Measurements from ENCODE around the gene NPC1. TPM values are rescaled to one million over a fixed set of nuclear protein-coding genes. Genes with fewer than 3 reads are reported as not detected.
A peak's percentile ranks its signal among the peaks of the same experiment; 100 is the strongest.
"Not testable (repeated sequence)": the region's sequence is repeated elsewhere in the genome, so short reads cannot be mapped to it uniquely, and the experiment has no call there.

Gene NPC1
- total RNA-seq, 2 experiments from 2014 or later = 21.6 to 29.2 TPM

GRCh38 chr18:23563377-23564043, 22.8 kb downstream of the NPC1 start:
- peak; percentile 87 for ATAC-seq
- ChIA-PET POLR2A (no interaction called here), CTCF (interaction anchor here (1.4 to 1.7 kb wide), 2 partner anchors 10 to 22 kb away, joined by 3 read pairs; no protein-coding TSS in a partner anchor)
- H3K36me3 Mint-ChIP-seq (ENCODE audit: low read depth) = peaks cover 48% of the 10 kb centered on the region
- H3K27me3 Mint-ChIP-seq = no peaks in the 10 kb centered on the region
- no peak overlapping the region for H3K27ac Mint-ChIP-seq
- intact Hi-C loops (cut with DNase I, micrococcal nuclease) = no loop called here
- no peak overlapping the region for H3K4me3 Mint-ChIP-seq
- DNase-seq = no peak
- H3K9me3 Mint-ChIP-seq (ENCODE audit: low read depth) = no peaks in the 10 kb centered on the region
- peaks cover 9% of the 10 kb centered on the region for H3K4me1 Mint-ChIP-seq

DNA sequence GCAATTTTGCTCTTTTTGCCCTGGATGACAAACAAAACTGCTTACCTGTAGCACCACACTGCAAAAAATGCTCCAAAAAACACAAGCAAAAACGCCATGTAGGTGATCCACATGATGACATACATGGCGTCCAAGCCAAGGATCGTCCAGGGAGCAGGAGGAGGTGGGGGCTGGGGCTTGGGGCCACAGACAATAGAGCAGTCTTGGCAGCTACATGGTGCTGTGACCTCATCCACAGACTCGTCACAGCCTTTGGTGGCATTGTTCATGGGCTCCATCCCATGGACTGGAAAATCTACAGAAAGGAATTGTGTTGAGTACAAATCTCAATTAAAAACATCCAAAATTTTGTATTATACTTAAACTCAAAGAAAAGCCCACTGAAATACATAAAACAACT, 26.1 kb downstream of the NPC1 start:
- CTCF ChIA-PET = no interaction called here
- no peaks in the 10 kb centered on the region for H3K9me3 Mint-ChIP-seq (ENCODE audit: low read depth)

DNA sequence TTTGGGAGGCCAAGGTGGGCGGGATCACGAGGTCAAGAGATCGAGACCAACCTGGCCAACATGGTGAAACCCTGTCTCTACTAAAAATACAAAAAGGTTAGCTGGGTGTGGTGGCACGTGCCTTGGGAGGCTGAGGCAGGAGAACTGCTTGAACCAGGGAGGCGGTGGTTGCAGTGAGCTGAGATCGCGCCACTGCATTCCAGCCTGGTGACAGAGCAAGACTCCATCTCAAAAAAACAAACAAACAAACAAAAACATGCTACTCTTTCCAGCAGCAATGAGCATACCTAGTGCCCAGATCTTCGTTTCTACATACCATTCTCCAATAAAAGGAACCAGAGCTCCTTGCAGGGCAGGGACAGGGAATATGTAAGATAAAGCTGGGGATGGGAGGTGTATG, 28.8 kb downstream of the NPC1 start:
- CTCF ChIA-PET, H3K27me3 Mint-ChIP-seq: not testable (repeated sequence)

More for the DNA sequence above, 26.1 kb downstream of the NPC1 start:
- no peak overlapping the region for H3K27ac Mint-ChIP-seq
- H3K4me1 Mint-ChIP-seq = peaks cover 9% of the 10 kb centered on the region
- H3K36me3 Mint-ChIP-seq (ENCODE audit: low read depth) = peaks cover 44% of the 10 kb centered on the region
- ATAC-seq = no peak
- intact Hi-C loops (cut with DNase I, micrococcal nuclease) = no loop called here
- H3K4me3 Mint-ChIP-seq = no peak overlapping the region
- no peaks in the 10 kb centered on the region for H3K27me3 Mint-ChIP-seq
- no peak for DNase-seq
- POLR2A ChIA-PET = no interaction called here

GRCh38 chr18:23556145-23556780, 30.0 kb downstream of the NPC1 start:
- Mint-ChIP-seq H3K27ac (no peak overlapping the region), H3K4me1 (no peaks in the 10 kb centered on the region), H3K27me3 (no peaks in the 10 kb centered on the region), H3K4me3 (no peak overlapping the region), H3K36me3 (ENCODE audit: low read depth) (peaks cover 57% of the 10 kb centered on the region), H3K9me3 (ENCODE audit: low read depth) (no peaks in the 10 kb centered on the region)
- POLR2A ChIA-PET = no interaction called here
- CTCF ChIA-PET = no interaction called here
- DNase-seq (no peak), ATAC-seq (no peak)
- intact Hi-C loops (cut with DNase I, micrococcal nuclease) = no loop called here

More for the DNA sequence above, 28.8 kb downstream of the NPC1 start:
- H3K27ac Mint-ChIP-seq; H3K9me3 Mint-ChIP-seq (ENCODE audit: low read depth); intact Hi-C loops (cut with DNase I, micrococcal nuclease); POLR2A ChIA-PET; H3K4me1 Mint-ChIP-seq; ATAC-seq; H3K4me3 Mint-ChIP-seq; DNase-seq: not testable (repeated sequence)
- peaks cover 51% of the 10 kb centered on the region for H3K36me3 Mint-ChIP-seq (ENCODE audit: low read depth)

DNA sequence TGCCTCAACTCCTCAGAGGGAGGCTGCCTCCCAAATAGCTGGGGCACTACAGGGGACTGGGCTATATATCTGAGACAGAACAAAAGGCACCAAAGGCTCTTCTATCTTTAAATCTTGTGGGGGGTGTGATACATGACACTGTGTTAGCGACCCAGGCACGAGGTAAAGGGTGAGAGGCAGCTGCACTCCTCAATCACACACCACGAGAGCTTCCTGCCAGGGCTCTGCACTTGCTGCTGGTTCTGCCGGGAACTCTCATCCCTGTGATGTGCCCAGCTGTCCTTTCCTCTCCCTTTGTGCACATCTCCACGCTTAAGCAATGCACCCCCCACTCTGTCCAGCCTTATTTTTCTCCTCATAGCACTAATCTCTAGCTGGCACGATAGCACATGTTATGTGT, 32.4 kb downstream of the NPC1 start:
- Mint-ChIP-seq H3K27me3 (no peaks in the 10 kb centered on the region), H3K9me3 (ENCODE audit: low read depth) (no peaks in the 10 kb centered on the region), H3K27ac (no peak overlapping the region), H3K4me1 (no peaks in the 10 kb centered on the region), H3K36me3 (ENCODE audit: low read depth) (peaks cover 54% of the 10 kb centered on the region), H3K4me3 (no peak overlapping the region)
- ATAC-seq = no peak
- ChIA-PET POLR2A (no interaction called here), CTCF (interaction anchor here (0.5 to 0.8 kb wide), 4 partner anchors 34 to 1178 kb away, joined by 3 read pairs; no protein-coding TSS in a partner anchor)
- DNase-seq = no peak
- intact Hi-C loops (cut with DNase I, micrococcal nuclease) = no loop called here

GRCh38 chr18:23552505-23552904, 33.8 kb downstream of the NPC1 start:
- ATAC-seq (no peak), DNase-seq (no peak)
- Mint-ChIP-seq H3K36me3 (ENCODE audit: low read depth) (peaks cover 53% of the 10 kb centered on the region), H3K27ac (no peak overlapping the region), H3K27me3 (no peaks in the 10 kb centered on the region), H3K4me1 (no peaks in the 10 kb centered on the region), H3K4me3 (no peak overlapping the region), H3K9me3 (ENCODE audit: low read depth) (no peaks in the 10 kb centered on the region)
- ChIA-PET CTCF (no interaction called here), POLR2A (no interaction called here)
- intact Hi-C loops (cut with DNase I, micrococcal nuclease) = no loop called here

DNA sequence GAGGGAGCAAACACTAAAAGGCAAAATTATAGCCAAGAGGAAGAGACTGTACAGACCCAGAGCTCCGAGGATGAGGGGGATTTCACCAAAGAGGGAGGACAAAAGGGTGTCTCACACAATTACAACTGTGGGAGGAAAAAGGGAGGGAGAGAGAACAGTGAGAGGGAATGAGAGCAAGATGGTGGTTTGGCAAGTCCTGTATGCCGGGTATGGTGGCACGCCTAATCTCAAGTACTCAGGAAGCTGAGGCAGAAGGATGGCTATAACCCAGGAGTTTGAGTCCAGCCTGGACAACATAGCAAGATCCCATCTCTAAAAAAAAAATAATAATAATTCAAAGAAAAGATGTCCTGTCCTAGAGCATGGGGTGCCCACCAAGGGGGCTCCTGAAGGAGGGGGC, 34.3 kb downstream of the NPC1 start:
- Mint-ChIP-seq H3K27me3 (no peaks in the 10 kb centered on the region), H3K4me1 (no peaks in the 10 kb centered on the region), H3K4me3 (no peak overlapping the region), H3K9me3 (ENCODE audit: low read depth) (no peaks in the 10 kb centered on the region), H3K27ac (no peak overlapping the region), H3K36me3 (ENCODE audit: low read depth) (peaks cover 54% of the 10 kb centered on the region)
- ATAC-seq (no peak), DNase-seq (no peak)
- POLR2A ChIA-PET = no interaction called here
- intact Hi-C loops (cut with DNase I, micrococcal nuclease) = no loop called here
- CTCF ChIA-PET = no interaction called here

DNA sequence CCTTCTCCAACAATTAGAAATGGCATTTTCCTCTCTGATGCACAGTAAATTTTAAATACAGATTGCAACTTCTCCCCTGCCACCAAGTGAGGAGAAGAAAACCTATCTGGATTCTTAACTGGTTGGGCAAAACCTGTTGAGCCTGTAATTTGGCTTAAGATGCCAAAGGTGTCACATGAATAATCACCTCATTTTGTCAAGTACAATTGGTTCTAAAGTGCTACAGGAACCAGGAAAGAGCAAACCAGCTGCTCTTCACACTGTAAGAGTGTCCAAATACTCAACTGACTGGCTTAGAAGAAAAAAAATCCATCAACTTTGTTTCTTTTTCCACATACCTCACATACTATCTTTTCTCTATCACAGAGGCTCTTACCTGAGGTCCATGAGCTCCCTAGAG, 35.4 kb downstream of the NPC1 start:
- Mint-ChIP-seq H3K27ac (no peak overlapping the region), H3K4me1 (peaks cover 5% of the 10 kb centered on the region), H3K9me3 (ENCODE audit: low read depth) (no peaks in the 10 kb centered on the region), H3K36me3 (ENCODE audit: low read depth) (peaks cover 54% of the 10 kb centered on the region), H3K27me3 (no peaks in the 10 kb centered on the region), H3K4me3 (no peak overlapping the region)
- ChIA-PET POLR2A (no interaction called here), CTCF (interaction anchor here (0.6 to 0.8 kb wide), 2 partner anchors 35 to 152 kb away, joined by 3 read pairs; no protein-coding TSS in a partner anchor)
- ATAC-seq (no peak), DNase-seq (no peak)
- intact Hi-C loops (cut with DNase I, micrococcal nuclease) = no loop called here

DNA sequence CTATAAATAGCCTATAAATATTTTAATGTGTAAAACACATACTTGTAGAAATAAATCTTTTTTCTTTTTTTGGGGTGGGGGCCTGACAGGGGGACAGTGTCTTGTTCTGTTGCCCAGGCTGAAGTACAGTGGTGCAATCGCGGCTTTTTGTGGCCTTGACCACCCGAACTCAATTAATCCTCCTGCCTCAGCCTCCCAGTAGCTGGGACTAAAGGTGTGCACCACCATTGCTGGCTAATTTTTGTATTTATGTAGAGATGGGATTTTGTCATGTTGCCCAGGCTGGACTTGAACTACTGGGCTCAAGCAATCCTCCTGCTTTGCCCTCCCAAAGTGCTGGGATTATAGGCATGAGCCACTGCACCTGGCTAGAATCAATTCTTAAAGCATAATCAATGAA, 37.6 kb downstream of the NPC1 start:
- H3K9me3 Mint-ChIP-seq (ENCODE audit: low read depth) = no peaks in the 10 kb centered on the region
- CTCF ChIA-PET = no interaction called here
- intact Hi-C loops (cut with DNase I, micrococcal nuclease) = no loop called here
- POLR2A ChIA-PET = no interaction called here
- DNase-seq (no peak), ATAC-seq (no peak)
- H3K36me3 Mint-ChIP-seq (ENCODE audit: low read depth) = peaks cover 50% of the 10 kb centered on the region
- peaks cover 5% of the 10 kb centered on the region for H3K4me1 Mint-ChIP-seq
- H3K4me3 Mint-ChIP-seq = no peak overlapping the region
- no peak overlapping the region for H3K27ac Mint-ChIP-seq
- H3K27me3 Mint-ChIP-seq = no peaks in the 10 kb centered on the region

DNA sequence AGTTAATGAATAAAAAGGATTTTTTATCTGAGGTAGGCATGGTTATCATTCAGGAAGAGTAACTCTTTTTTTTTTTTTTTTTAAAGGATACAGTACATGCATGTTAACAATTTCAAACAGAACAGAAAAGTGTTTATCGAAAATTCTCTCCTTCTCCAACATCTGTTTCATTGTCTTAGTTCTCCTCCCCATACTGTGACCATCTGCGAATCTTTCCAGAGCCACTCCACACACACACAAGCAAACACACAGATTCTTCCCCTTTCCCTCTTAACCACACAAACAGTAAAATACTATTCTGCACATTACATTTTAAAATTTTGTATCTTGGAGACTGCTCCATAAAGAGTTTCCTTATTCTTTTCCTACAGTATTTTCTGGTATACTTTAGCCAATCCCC, 38.0 kb downstream of the NPC1 start:
- ATAC-seq = no peak
- ChIA-PET POLR2A (interaction anchor here (0.7 kb wide), 1 partner anchor 50 kb away, joined by 5 read pairs; no protein-coding TSS in a partner anchor), CTCF (no interaction called here)
- intact Hi-C loops (cut with DNase I, micrococcal nuclease) = no loop called here
- H3K36me3 Mint-ChIP-seq (ENCODE audit: low read depth) = peaks cover 48% of the 10 kb centered on the region
- no peaks in the 10 kb centered on the region for H3K9me3 Mint-ChIP-seq (ENCODE audit: low read depth)
- DNase-seq = no peak
- H3K4me1 Mint-ChIP-seq = peaks cover 5% of the 10 kb centered on the region
- H3K27me3 Mint-ChIP-seq = no peaks in the 10 kb centered on the region
- no peak overlapping the region for H3K27ac Mint-ChIP-seq
- H3K4me3 Mint-ChIP-seq = no peak overlapping the region

- CTCF ChIA-PET = no interaction called here
- Mint-ChIP-seq H3K27me3 (no peaks in the 10 kb centered on the region), H3K9me3 (ENCODE audit: low read depth) (no peaks in the 10 kb centered on the region), H3K36me3 (ENCODE audit: low read depth) (peaks cover 46% of the 10 kb centered on the region), H3K27ac (no peak overlapping the region), H3K4me3 (no peak overlapping the region), H3K4me1 (peaks cover 5% of the 10 kb centered on the region)
- intact Hi-C loops (cut with DNase I, micrococcal nuclease) = no loop called here
- POLR2A ChIA-PET = interaction anchor here (0.7 kb wide), 1 partner anchor 49 kb away, joined by 5 read pairs; no protein-coding TSS in a partner anchor
- DNase-seq (no peak), ATAC-seq (no peak)
Observed at GRCh38 chr18:23547846-23548245, 38.5 kb downstream of the NPC1 start.

GRCh38 chr18:23547306-23547705, 39.0 kb downstream of the NPC1 start:
- Mint-ChIP-seq H3K27ac (no peak overlapping the region), H3K36me3 (ENCODE audit: low read depth) (peaks cover 47% of the 10 kb centered on the region), H3K27me3 (no peaks in the 10 kb centered on the region), H3K4me3 (no peak overlapping the region), H3K4me1 (peaks cover 7% of the 10 kb centered on the region), H3K9me3 (ENCODE audit: low read depth) (no peaks in the 10 kb centered on the region)
- POLR2A ChIA-PET = no interaction called here
- intact Hi-C loops (cut with DNase I, micrococcal nuclease) = no loop called here
- CTCF ChIA-PET = no interaction called here
- no peak for DNase-seq
- no peak for ATAC-seq
